HEK293 (cell line): ENCODE measurements around the gene HES7.

Experiments used
- EGR2 ChIP-seq: fragments of 450-650 bp; formaldehyde crosslinking; IDR thresholded peaks from 2 replicates; pipeline ENCODE4 v1.5.1; 2016; ENCODE audit warnings: low read depth, missing biosample characterization, missing genetic modification characterization
- GLIS1 ChIP-seq: fragments of 450-650 bp; formaldehyde crosslinking; IDR thresholded peaks from 2 replicates; pipeline ENCODE4 v1.5.1; 2016; ENCODE audit warnings: missing biosample characterization, missing genetic modification characterization
- GLIS2 ChIP-seq: fragments of 450-650 bp; formaldehyde crosslinking; IDR thresholded peaks from 2 replicates; pipeline ENCODE4 v1.5.1; 2016; ENCODE audit warnings: missing biosample characterization, missing genetic modification characterization
- KLF1 ChIP-seq: fragments of 450-650 bp; formaldehyde crosslinking; IDR thresholded peaks from 2 replicates; pipeline ENCODE4 v1.5.1; 2016; ENCODE audit warnings: missing biosample characterization, missing genetic modification characterization
- KLF8 ChIP-seq: fragments of 450-650 bp; formaldehyde crosslinking; IDR thresholded peaks from 2 replicates; pipeline ENCODE4 v1.5.1; 2016; ENCODE audit warnings: missing biosample characterization, missing genetic modification characterization
- KLF9 ChIP-seq: fragments of 450-650 bp; formaldehyde crosslinking; IDR thresholded peaks from 2 replicates; pipeline ENCODE4 v1.5.1; 2016; ENCODE audit warnings: missing biosample characterization, missing genetic modification characterization, low read depth
- SALL2 ChIP-seq: fragments of 450-650 bp; formaldehyde crosslinking; IDR thresholded peaks from 2 replicates; pipeline ENCODE4 v1.5.0; 2017; ENCODE audit warnings: missing biosample characterization, mild to moderate bottlenecking, missing genetic modification characterization, borderline replicate concordance
- ZFHX2 ChIP-seq: fragments of 450-650 bp; formaldehyde crosslinking; conservative IDR thresholded peaks from 2 replicates; pipeline ENCODE4 v1.5.1; 2016; ENCODE audit warnings: missing biosample characterization, missing genetic modification characterization
- ZNF114 ChIP-seq: fragments of 450-650 bp; formaldehyde crosslinking; IDR thresholded peaks from 2 replicates; pipeline ENCODE4 v1.5.0; 2017; ENCODE audit warnings: missing biosample characterization, missing genetic modification characterization
- ZNF311 ChIP-seq: fragments of 450-650 bp; formaldehyde crosslinking; IDR thresholded peaks from 2 replicates; pipeline ENCODE4 v1.5.1; 2017; ENCODE audit warnings: missing biosample characterization, missing genetic modification characterization, borderline replicate concordance
- ZNF324 ChIP-seq: fragments of 450-650 bp; formaldehyde crosslinking; IDR thresholded peaks from 2 replicates; pipeline ENCODE4 v1.5.1; 2016; ENCODE audit warnings: missing biosample characterization, missing genetic modification characterization
- ZNF335 ChIP-seq: fragments of 450-650 bp; formaldehyde crosslinking; conservative IDR thresholded peaks from 2 replicates; pipeline ENCODE4 v1.5.1; 2016; ENCODE audit warnings: missing biosample characterization, missing genetic modification characterization
- ZNF629 ChIP-seq: fragments of 450-650 bp; formaldehyde crosslinking; IDR thresholded peaks from 2 replicates; pipeline ENCODE4 v1.5.1; 2017; ENCODE audit warnings: missing biosample characterization, missing genetic modification characterization
- ZNF843 ChIP-seq: fragments of 450-650 bp; formaldehyde crosslinking; IDR thresholded peaks from 2 replicates; pipeline ENCODE4 v1.5.1; 2016; ENCODE audit warnings: missing biosample characterization, missing genetic modification characterization
- TF ChIP-seq, protein P1 (sequence below): fragments of 450-650 bp; formaldehyde crosslinking; IDR thresholded peaks from 2 replicates; pipeline ENCODE4 v1.5.1; 2017; ENCODE audit warnings: missing biosample characterization, missing genetic modification characterization
- TF ChIP-seq, protein P2 (sequence below): fragments of 450-650 bp; formaldehyde crosslinking; IDR thresholded peaks from 2 replicates; pipeline ENCODE4 v1.5.1; 2016; ENCODE audit warnings: missing biosample characterization, missing genetic modification characterization
- TF ChIP-seq, protein P3 (sequence below): fragments of 450-650 bp; formaldehyde crosslinking; IDR thresholded peaks from 2 replicates; pipeline ENCODE4 v1.5.1; 2016; ENCODE audit warnings: missing biosample characterization, missing genetic modification characterization
- TF ChIP-seq, protein P4 (sequence below): IDR thresholded peaks from 2 replicates; pipeline ENCODE4 v1.6.1; 2011; ENCODE audit warnings: mild to moderate bottlenecking, low read depth, low read length, borderline replicate concordance
- TF ChIP-seq, protein P5 (sequence below): fragments of 450-650 bp; formaldehyde crosslinking; conservative IDR thresholded peaks from 2 replicates; pipeline ENCODE4 v1.5.1; 2016; ENCODE audit warnings: low read depth, missing biosample characterization, missing genetic modification characterization
- TF ChIP-seq, protein P6 (sequence below): fragments of 450-650 bp; formaldehyde crosslinking; IDR thresholded peaks from 2 replicates; pipeline ENCODE4 v1.5.1; 2016; ENCODE audit warnings: missing biosample characterization, missing genetic modification characterization
- TF ChIP-seq, protein P7 (sequence below): fragments of 450-650 bp; formaldehyde crosslinking; IDR thresholded peaks from 2 replicates; pipeline ENCODE4 v1.5.1; 2017; ENCODE audit warnings: missing biosample characterization, missing genetic modification characterization

HES7 gene

DNA sequence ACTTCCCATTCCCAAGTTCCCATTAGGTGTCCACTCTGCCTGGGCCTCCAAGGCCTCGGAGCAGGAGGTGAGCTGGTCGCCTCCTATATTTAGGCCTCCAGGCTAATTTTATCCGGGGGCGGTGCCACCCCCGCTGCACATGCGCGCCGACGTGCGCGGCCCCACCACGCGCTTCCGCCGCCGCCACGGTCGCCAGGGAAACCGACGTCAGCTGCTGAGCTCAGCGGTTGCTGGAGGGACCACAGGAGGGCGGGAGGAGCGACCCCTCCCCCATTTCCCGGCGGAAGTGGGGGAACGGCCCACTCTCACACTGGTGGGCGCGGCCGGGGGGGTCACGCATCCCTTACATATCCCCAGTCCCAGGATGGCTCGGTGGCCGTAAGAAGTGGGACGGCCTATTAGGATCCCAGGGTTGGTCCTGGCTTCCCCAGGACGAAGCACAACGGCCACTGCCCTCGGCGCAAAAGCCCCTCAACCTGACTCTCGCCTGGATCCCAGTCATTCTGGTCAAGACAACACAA, 27.3 kb upstream of the HES7 start (continued):
- TF ChIP-seq ZNF114 (tag by site-specific recombination) (no peak), ZNF843 (tag by site-specific recombination) (peak; percentile 44; the same call in 1 of the 2 replicates), ZFHX2 (peak; percentile 93), ZNF335 (tag by site-specific recombination) (peak; percentile 85), GLIS2 (tag by site-specific recombination) (peak; percentile 81), GLIS1 (tag by site-specific recombination) (peak; percentile 71; the same call in 1 of the 2 replicates), KLF8 (tag by site-specific recombination) (peak; percentile 45; the same call in 1 of the 2 replicates), KLF9 (tag by site-specific recombination) (peak; percentile 84), SALL2 (tag by site-specific recombination) (no peak), ZNF629 (tag by site-specific recombination) (peak; percentile 79), ZNF324 (tag by site-specific recombination) (0 out of 2 replicates have a peak, but pooled peaks have one; percentile 42), ZNF311 (tag by site-specific recombination) (no peak), KLF1 (tag by site-specific recombination) (peak; percentile 48), EGR2 (tag by site-specific recombination) (peak; percentile 88)
- TF ChIP-seq, protein P1, sequence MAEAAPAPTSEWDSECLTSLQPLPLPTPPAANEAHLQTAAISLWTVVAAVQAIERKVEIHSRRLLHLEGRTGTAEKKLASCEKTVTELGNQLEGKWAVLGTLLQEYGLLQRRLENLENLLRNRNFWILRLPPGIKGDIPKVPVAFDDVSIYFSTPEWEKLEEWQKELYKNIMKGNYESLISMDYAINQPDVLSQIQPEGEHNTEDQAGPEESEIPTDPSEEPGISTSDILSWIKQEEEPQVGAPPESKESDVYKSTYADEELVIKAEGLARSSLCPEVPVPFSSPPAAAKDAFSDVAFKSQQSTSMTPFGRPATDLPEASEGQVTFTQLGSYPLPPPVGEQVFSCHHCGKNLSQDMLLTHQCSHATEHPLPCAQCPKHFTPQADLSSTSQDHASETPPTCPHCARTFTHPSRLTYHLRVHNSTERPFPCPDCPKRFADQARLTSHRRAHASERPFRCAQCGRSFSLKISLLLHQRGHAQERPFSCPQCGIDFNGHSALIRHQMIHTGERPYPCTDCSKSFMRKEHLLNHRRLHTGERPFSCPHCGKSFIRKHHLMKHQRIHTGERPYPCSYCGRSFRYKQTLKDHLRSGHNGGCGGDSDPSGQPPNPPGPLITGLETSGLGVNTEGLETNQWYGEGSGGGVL (tag by site-specific recombination) = peak; percentile 94
- TF ChIP-seq, protein P2, sequence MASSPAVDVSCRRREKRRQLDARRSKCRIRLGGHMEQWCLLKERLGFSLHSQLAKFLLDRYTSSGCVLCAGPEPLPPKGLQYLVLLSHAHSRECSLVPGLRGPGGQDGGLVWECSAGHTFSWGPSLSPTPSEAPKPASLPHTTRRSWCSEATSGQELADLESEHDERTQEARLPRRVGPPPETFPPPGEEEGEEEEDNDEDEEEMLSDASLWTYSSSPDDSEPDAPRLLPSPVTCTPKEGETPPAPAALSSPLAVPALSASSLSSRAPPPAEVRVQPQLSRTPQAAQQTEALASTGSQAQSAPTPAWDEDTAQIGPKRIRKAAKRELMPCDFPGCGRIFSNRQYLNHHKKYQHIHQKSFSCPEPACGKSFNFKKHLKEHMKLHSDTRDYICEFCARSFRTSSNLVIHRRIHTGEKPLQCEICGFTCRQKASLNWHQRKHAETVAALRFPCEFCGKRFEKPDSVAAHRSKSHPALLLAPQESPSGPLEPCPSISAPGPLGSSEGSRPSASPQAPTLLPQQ = peak; percentile 90
- TF ChIP-seq, protein P3, sequence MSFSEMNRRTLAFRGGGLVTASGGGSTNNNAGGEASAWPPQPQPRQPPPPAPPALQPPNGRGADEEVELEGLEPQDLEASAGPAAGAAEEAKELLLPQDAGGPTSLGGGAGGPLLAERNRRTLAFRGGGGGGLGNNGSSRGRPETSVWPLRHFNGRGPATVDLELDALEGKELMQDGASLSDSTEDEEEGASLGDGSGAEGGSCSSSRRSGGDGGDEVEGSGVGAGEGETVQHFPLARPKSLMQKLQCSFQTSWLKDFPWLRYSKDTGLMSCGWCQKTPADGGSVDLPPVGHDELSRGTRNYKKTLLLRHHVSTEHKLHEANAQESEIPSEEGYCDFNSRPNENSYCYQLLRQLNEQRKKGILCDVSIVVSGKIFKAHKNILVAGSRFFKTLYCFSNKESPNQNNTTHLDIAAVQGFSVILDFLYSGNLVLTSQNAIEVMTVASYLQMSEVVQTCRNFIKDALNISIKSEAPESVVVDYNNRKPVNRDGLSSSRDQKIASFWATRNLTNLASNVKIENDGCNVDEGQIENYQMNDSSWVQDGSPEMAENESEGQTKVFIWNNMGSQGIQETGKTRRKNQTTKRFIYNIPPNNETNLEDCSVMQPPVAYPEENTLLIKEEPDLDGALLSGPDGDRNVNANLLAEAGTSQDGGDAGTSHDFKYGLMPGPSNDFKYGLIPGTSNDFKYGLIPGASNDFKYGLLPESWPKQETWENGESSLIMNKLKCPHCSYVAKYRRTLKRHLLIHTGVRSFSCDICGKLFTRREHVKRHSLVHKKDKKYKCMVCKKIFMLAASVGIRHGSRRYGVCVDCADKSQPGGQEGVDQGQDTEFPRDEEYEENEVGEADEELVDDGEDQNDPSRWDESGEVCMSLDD (tag by site-specific recombination) = peak; percentile 51
- TF ChIP-seq, protein P4, sequence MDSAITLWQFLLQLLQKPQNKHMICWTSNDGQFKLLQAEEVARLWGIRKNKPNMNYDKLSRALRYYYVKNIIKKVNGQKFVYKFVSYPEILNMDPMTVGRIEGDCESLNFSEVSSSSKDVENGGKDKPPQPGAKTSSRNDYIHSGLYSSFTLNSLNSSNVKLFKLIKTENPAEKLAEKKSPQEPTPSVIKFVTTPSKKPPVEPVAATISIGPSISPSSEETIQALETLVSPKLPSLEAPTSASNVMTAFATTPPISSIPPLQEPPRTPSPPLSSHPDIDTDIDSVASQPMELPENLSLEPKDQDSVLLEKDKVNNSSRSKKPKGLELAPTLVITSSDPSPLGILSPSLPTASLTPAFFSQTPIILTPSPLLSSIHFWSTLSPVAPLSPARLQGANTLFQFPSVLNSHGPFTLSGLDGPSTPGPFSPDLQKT = peak; percentile 48; the same call in 1 of the 2 replicates
- TF ChIP-seq, protein P5, sequence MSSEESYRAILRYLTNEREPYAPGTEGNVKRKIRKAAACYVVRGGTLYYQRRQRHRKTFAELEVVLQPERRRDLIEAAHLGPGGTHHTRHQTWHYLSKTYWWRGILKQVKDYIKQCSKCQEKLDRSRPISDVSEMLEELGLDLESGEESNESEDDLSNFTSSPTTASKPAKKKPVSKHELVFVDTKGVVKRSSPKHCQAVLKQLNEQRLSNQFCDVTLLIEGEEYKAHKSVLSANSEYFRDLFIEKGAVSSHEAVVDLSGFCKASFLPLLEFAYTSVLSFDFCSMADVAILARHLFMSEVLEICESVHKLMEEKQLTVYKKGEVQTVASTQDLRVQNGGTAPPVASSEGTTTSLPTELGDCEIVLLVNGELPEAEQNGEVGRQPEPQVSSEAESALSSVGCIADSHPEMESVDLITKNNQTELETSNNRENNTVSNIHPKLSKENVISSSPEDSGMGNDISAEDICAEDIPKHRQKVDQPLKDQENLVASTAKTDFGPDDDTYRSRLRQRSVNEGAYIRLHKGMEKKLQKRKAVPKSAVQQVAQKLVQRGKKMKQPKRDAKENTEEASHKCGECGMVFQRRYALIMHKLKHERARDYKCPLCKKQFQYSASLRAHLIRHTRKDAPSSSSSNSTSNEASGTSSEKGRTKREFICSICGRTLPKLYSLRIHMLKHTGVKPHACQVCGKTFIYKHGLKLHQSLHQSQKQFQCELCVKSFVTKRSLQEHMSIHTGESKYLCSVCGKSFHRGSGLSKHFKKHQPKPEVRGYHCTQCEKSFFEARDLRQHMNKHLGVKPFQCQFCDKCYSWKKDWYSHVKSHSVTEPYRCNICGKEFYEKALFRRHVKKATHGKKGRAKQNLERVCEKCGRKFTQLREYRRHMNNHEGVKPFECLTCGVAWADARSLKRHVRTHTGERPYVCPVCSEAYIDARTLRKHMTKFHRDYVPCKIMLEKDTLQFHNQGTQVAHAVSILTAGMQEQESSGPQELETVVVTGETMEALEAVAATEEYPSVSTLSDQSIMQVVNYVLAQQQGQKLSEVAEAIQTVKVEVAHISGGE = peak; percentile 53; the same call in 1 of the 2 replicates
- TF ChIP-seq, protein P6, sequence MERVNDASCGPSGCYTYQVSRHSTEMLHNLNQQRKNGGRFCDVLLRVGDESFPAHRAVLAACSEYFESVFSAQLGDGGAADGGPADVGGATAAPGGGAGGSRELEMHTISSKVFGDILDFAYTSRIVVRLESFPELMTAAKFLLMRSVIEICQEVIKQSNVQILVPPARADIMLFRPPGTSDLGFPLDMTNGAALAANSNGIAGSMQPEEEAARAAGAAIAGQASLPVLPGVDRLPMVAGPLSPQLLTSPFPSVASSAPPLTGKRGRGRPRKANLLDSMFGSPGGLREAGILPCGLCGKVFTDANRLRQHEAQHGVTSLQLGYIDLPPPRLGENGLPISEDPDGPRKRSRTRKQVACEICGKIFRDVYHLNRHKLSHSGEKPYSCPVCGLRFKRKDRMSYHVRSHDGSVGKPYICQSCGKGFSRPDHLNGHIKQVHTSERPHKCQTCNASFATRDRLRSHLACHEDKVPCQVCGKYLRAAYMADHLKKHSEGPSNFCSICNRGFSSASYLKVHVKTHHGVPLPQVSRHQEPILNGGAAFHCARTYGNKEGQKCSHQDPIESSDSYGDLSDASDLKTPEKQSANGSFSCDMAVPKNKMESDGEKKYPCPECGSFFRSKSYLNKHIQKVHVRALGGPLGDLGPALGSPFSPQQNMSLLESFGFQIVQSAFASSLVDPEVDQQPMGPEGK (tag by site-specific recombination) = peak; percentile 92
- TF ChIP-seq, protein P7, sequence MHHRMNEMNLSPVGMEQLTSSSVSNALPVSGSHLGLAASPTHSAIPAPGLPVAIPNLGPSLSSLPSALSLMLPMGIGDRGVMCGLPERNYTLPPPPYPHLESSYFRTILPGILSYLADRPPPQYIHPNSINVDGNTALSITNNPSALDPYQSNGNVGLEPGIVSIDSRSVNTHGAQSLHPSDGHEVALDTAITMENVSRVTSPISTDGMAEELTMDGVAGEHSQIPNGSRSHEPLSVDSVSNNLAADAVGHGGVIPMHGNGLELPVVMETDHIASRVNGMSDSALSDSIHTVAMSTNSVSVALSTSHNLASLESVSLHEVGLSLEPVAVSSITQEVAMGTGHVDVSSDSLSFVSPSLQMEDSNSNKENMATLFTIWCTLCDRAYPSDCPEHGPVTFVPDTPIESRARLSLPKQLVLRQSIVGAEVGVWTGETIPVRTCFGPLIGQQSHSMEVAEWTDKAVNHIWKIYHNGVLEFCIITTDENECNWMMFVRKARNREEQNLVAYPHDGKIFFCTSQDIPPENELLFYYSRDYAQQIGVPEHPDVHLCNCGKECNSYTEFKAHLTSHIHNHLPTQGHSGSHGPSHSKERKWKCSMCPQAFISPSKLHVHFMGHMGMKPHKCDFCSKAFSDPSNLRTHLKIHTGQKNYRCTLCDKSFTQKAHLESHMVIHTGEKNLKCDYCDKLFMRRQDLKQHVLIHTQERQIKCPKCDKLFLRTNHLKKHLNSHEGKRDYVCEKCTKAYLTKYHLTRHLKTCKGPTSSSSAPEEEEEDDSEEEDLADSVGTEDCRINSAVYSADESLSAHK = no peak
- TF ChIP-seq, all 188 proteins: peak for 33
